K562 treated with DMSO at 1 percent for 48 hours (cell line): Measurements from ENCODE around the gene RABAC1. TPM values are rescaled to one million over a fixed set of nuclear protein-coding genes. Genes with fewer than 3 reads are reported as not detected.

ENCODE experiments used
- total RNA-seq: library from RNA; unstranded; fragments of 300-600 nt; gene quantifications from 2 replicates; pipeline ENCODE4 v1.2.3, GENCODE V29; 2022; ENCODE audit warnings: low replicate concordance; ENCODE audit errors: extremely low read depth

The RABAC1 gene
- total RNA-seq = not detected in 2 replicates

DNA sequence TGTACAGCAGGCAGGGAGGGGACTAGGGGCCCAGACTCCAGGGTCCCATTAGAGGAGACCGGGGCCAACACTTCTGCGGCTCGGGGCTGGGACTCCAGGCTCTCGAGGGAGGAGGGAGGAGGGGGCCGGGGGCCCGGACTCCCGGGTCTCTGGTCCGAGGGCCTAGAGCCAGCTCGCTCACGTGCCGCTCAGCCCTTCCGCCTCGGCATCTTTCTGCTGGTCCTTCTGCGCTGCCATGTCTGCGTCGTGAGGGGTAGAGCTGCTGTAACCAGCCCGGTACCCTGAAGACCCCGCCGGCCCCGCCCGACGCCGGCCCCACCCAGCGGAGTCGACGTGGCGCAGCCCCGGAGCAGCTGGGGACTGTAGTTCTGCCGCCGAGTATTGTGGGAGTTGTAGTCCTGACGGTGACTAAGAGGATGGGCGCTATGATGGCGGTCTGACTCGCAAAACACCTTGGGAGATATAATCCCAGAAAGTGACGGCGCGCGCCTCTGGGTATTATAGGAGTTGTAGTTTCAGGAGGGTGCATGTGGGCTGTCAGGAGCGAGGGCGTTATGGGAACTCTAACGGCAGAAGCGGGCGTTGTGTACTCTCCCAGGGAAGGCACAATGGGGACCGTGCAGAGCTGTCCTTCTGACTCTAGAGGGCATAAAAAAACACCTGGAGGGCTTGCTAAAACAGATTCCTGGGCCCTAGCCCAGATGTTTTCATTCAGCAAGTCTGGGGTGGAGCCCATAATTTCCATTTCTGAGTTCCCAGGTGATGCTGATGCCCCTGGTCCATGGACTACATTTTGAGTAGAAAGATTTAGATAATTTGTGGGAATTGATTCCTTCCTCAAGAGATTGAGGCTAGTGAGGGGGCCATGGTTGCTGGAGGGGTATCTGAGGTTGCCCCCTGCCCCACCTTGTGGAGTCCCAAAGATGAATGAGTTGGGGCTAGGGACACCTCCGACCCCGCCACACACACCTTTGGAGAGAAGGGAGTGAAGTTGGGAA, at the start of gene RABAC1:
Gene RABAC1, minus strand, starts transcription at position 266 of the 998 bp plus-strand sequence. Its CDS starts 29 bp downstream, at position 237.

GRCh38 chr19:41993612-41994483, 34.7 kb upstream of the RABAC1 start, which contains the start of gene ATP1A3:
TSS of gene ATP1A3 (minus strand) at chr19:41994230. CDS start at chr19:41994076, 154 bp downstream.

GRCh38 chr19:41928221-41928683, 30.9 kb downstream of the RABAC1 start, which contains the start of gene ERFL:
TSS of gene ERFL (minus strand) at chr19:41928449. CDS start at chr19:41912919, 15,530 bp downstream.

Other genes with a start within 250 kb of the RABAC1 start
- not detected in 2 replicates for gene CEACAM6, start 203.8 kb downstream of the RABAC1 start, total RNA-seq
- gene CEACAM3, start 162.7 kb downstream of the RABAC1 start, total RNA-seq = not detected in 2 replicates
- gene LYPD4, start 114.6 kb downstream of the RABAC1 start, total RNA-seq = not detected in 2 replicates
- gene DMRTC2, start 114.3 kb downstream of the RABAC1 start, total RNA-seq = not detected in 2 replicates
- 4,914 TPM in 1 of 2 replicates, not detected in the other for gene RPS19, start 99.1 kb downstream of the RABAC1 start, total RNA-seq
- gene CD79A, start 82.0 kb downstream of the RABAC1 start, total RNA-seq = not detected in 2 replicates
- gene ARHGEF1, start 76.1 kb downstream of the RABAC1 start, total RNA-seq = not detected in 2 replicates
- not detected in 2 replicates for gene ERFL, start 30.9 kb downstream of the RABAC1 start, total RNA-seq
- gene ATP1A3, start 34.9 kb upstream of the RABAC1 start, total RNA-seq = not detected in 2 replicates
- gene GRIK5, start 110.9 kb upstream of the RABAC1 start, total RNA-seq = not detected in 2 replicates
- not detected in 2 replicates for gene ZNF574, start 116.8 kb upstream of the RABAC1 start, total RNA-seq
- not detected in 2 replicates for gene POU2F2, start 173.1 kb upstream of the RABAC1 start, total RNA-seq